ENCODE results near the gene ARHGAP8.

- TF ChIP-seq EZH2 (IDR thresholded peaks at IDR 0.05; ENCODE audit: insufficient read depth, low read length) (no peak), CTCF (IDR thresholded peaks at IDR 0.05; ENCODE audit: insufficient read depth, low read depth, low read length) (no peak)
These were observed 30.1 kb downstream of the ARHGAP8 start for GRCh38 chr22:44782363-44782963.
